Mesothelial cell of epicardium (in vitro differentiated cells): Measurements from ENCODE around the gene RAPGEF3. TPM values are rescaled to one million over a fixed set of nuclear protein-coding genes. Genes with fewer than 3 reads are reported as not detected.

Experiments used
- DNase-seq, 2 experiments: peaks; one replicate each; pipeline ENCODE4 v3.0.0; 2021; ENCODE audit warnings: low spot score in 2 of 2; ENCODE audit not compliant: unreplicated experiment in 2 of 2
- H3K27ac Mint-ChIP-seq: 2 replicates; pipeline ENCODE4 v1.8.0; 2021; ENCODE audit warnings: mixed read lengths
- H3K27me3 Mint-ChIP-seq: 2 replicates; pipeline ENCODE4 v1.8.0; 2021; ENCODE audit warnings: low read depth, mixed read lengths
- H3K36me3 Mint-ChIP-seq: 2 replicates; pipeline ENCODE4 v1.8.0; 2021; ENCODE audit warnings: mixed read lengths
- H3K4me1 Mint-ChIP-seq: 2 replicates; pipeline ENCODE4 v1.8.0; 2021; ENCODE audit warnings: mixed read lengths
- H3K4me3 Mint-ChIP-seq: 2 replicates; pipeline ENCODE4 v1.8.0; 2021; ENCODE audit warnings: mild to moderate bottlenecking, moderate library complexity, mixed read lengths
- H3K9me3 Mint-ChIP-seq: 2 replicates; pipeline ENCODE4 v1.8.0; 2021; ENCODE audit warnings: mixed read lengths
- CTCF ChIP-seq: fragments of 200-600 bp; sonication (generic); IDR thresholded peaks from one replicate; pipeline ENCODE4 v1.5.0; 2021; ENCODE audit warnings: antibody characterized with exemption; ENCODE audit not compliant: unreplicated experiment
- total RNA-seq: library from RNA; stranded (reverse); gene quantifications from 3 replicates; pipeline ENCODE4 v1.2.1, GENCODE V29; 2021

The RAPGEF3 gene
- total RNA-seq, 1 donor from 2014 or later = 19.4 TPM

GRCh38 chr12:47785036-47785886, 26.6 kb upstream of the RAPGEF3 start:
- TF ChIP-seq CTCF = no peak
- H3K36me3 Mint-ChIP-seq = peaks cover 18% of the 10 kb centered on the region
- no peaks in the 10 kb centered on the region for H3K4me1 Mint-ChIP-seq
- H3K27me3 Mint-ChIP-seq = no peaks in the 10 kb centered on the region
- no peak overlapping the region for H3K4me3 Mint-ChIP-seq
- H3K9me3 Mint-ChIP-seq = no peaks in the 10 kb centered on the region
- H3K27ac Mint-ChIP-seq = no peak overlapping the region
- DNase-seq = no peak

DNA sequence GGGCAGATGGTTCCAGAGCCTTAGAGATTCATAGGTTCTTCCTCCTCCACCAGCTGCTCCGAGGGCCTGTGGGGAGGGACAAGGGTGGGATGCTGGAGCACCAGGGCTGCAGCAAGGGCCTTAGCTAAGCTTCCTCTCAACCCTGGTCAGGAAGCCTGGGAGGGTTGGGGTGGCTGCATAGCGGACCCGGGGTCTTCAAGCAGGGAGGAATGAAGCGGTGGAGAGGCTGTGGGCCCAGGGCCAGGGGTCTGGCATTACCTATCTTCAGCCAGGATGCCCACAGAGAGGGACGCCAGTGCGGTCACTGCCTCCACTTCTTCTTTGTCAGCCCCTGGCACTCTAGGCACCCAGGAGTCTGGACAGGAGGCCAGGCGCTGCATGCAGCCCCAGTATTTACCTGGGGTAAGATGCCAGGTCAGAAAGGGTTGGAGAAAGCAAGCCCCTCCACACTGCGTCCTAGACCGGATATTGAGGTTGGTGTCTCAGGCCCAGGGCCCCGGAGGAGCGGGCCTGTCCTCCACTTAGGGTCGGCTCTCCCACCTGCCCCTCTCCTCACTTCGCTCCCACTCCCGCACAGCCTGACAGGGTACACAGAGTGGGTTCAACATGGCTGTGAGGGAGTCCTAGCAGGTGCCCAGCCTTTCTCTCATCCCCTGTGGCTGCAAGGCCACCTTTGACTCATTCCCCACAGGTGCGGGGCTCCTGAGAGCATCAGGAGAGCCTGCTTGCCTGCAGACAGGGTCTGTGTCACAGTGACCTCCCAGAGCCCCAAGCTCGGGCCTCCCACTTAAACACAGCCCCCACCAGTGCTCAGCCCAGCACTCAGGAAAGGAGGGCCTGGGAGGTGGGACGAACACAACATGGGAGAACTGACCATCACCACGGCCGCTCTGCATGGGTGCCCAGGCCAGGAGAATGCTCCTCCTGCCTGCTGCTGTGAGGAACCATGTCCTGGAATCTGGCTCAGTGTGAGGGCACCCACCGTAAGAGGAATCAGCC, 25.4 kb upstream of the RAPGEF3 start:
- Mint-ChIP-seq H3K27me3 (no peaks in the 10 kb centered on the region), H3K27ac (no peak overlapping the region), H3K36me3 (peaks cover 18% of the 10 kb centered on the region), H3K9me3 (no peaks in the 10 kb centered on the region), H3K4me1 (peaks cover 3% of the 10 kb centered on the region), H3K4me3 (no peak overlapping the region)
- no peak for DNase-seq
- TF ChIP-seq CTCF = no peak

- no peak overlapping the region for H3K4me3 Mint-ChIP-seq
- no peaks in the 10 kb centered on the region for H3K27me3 Mint-ChIP-seq
- H3K27ac Mint-ChIP-seq = no peak overlapping the region
- peaks cover 14% of the 10 kb centered on the region for H3K36me3 Mint-ChIP-seq
- no peak for DNase-seq
- H3K9me3 Mint-ChIP-seq = no peaks in the 10 kb centered on the region
- TF ChIP-seq CTCF = no peak
- peaks cover 8% of the 10 kb centered on the region for H3K4me1 Mint-ChIP-seq
Measured at GRCh38 chr12:47783024-47783755, 24.5 kb upstream of the RAPGEF3 start.

GRCh38 chr12:47782372-47782770, 23.7 kb upstream of the RAPGEF3 start:
- Mint-ChIP-seq H3K27ac (peak overlapping the region; percentile 53), H3K4me1 (peaks cover 14% of the 10 kb centered on the region), H3K4me3 (no peak overlapping the region), H3K9me3 (no peaks in the 10 kb centered on the region), H3K36me3 (peaks cover 11% of the 10 kb centered on the region), H3K27me3 (no peaks in the 10 kb centered on the region)
- TF ChIP-seq CTCF = no peak
- no peak for DNase-seq
